Prostate gland (tissue), 2 donors: ENCODE measurements around the gene TAF8. TPM values are rescaled to one million over a fixed set of nuclear protein-coding genes. Genes with fewer than 3 reads are reported as not detected.

Experiments used
- DNase-seq: peaks from one replicate; pipeline ENCODE4 v3.0.0-alpha.2; 2019; ENCODE audit warnings: low spot score
- H3K27ac ChIP-seq, 2 donors: fragments of 200-600 bp; sonication (generic); 2 replicates each; pipeline ENCODE4 v1.5.1; 2017 to 2019
- H3K27me3 ChIP-seq: fragments of 200-600 bp; sonication (generic); replicated peaks from 2 replicates; pipeline ENCODE4 v1.5.1; 2019; ENCODE audit not compliant: insufficient read depth
- H3K36me3 ChIP-seq, 2 donors: fragments of 200-600 bp; sonication (generic); 1 replicate in 1 of 2; 2 replicates in 1 of 2; pipeline versions ENCODE4 v1.5.1 to v1.8.1; 2017 to 2019
- H3K4me1 ChIP-seq: fragments of 200-600 bp; sonication (generic); replicated peaks from 2 replicates; pipeline ENCODE4 v1.5.1; 2019
- H3K4me3 ChIP-seq, 2 donors: fragments of 200-600 bp; sonication (generic); 2 replicates each; pipeline ENCODE4 v1.5.1; 2017 to 2019
- H3K9me3 ChIP-seq: fragments of 200-600 bp; sonication (generic); 2 replicates; pipeline ENCODE4 v1.5.1; 2017
- CTCF ChIP-seq, 4 experiments: fragments of 200-600 bp in 2 of 4; fragments of 450-650 bp in 2 of 4; sonication (generic) in 2 of 4; IDR thresholded peaks; 1 replicate in 3 of 4; 2 replicates in 1 of 4; pipeline ENCODE4 v1.5.1; 2016 to 2019; ENCODE audit warnings: antibody characterized with exemption in 4 of 4, mild to moderate bottlenecking in 2 of 4, moderate library complexity in 2 of 4
- POLR2A ChIP-seq: fragments of 450-650 bp; IDR thresholded peaks from one replicate; pipeline ENCODE4 v1.6.1; 2016; ENCODE audit warnings: antibody characterized with exemption, mild to moderate bottlenecking
- POLR2AphosphoS5 ChIP-seq: sonication (generic); formaldehyde crosslinking; IDR thresholded peaks from one replicate; pipeline ENCODE4 v1.6.1; 2017; ENCODE audit warnings: antibody characterized with exemption
- WGBS: methylation state at CpG from one replicate; pipeline ENCODE4 v1.1.5; 2018; 5-methylcytosine and 5-hydroxymethylcytosine counted together
- intact Hi-C: fragments of 100-400 bp; cut with DNase I; formaldehyde crosslinking; loops from one replicate; pipeline ENCODE4 v1.14.2; 2022
- total RNA-seq, 2 donors: library from RNA; depleted of rRNA; stranded (reverse); fragments of >200 nt; gene quantifications; one replicate each; pipeline ENCODE4 v1.1.0, GENCODE V29; 2016

Gene TAF8
- total RNA-seq, 2 donors from 2014 or later: 35.4 to 42.5 TPM

DNA sequence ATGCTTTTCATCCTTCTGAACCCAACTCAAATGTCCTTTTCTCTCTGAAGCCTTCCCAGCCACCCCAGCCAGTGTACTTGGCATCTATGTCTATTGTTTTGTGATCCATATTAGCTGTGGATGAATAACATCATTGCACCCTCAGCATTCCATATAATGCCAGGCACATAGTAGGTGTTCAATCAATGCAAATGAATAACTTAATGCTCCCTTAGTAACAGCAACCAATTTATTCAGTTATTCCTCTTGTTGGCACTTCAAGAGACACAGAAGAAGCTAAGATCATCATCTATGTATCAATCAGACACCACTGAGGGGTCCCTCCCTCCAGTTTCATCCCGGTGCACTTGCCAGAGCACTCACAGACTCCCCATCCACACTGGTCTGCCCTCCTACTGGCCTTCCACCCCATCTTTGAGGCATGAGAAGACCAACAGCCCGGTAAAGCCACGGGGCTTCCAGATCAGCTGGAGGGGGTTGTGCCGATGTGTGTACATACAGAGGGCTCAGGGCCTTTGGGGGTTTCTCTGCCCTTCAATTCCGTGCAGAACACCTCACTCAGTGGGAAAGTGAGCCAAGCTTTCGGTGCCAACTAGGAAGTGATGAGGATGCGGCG, 2.4 kb upstream of the TAF8 start:
- H3K27ac ChIP-seq: peak overlapping the region; percentile 90 to 92
- DNase-seq: no peak
- peak overlapping the region; percentile 72 to 77 for H3K4me3 ChIP-seq
- peaks cover 36% of the 10 kb centered on the region for H3K4me1 ChIP-seq
- 7% methylated on average over 8 of the region's 8 CpGs for WGBS
- H3K9me3 ChIP-seq: no peaks in the 10 kb centered on the region
- no peaks in the 10 kb centered on the region for H3K27me3 ChIP-seq
- intact Hi-C loops: no loop called here
- H3K36me3 ChIP-seq: no peaks in the 10 kb centered on the region
- TF ChIP-seq CTCF (IDR thresholded peaks at IDR 0.05) (no peak), POLR2A (no peak), POLR2AphosphoS5 (no peak)

DNA sequence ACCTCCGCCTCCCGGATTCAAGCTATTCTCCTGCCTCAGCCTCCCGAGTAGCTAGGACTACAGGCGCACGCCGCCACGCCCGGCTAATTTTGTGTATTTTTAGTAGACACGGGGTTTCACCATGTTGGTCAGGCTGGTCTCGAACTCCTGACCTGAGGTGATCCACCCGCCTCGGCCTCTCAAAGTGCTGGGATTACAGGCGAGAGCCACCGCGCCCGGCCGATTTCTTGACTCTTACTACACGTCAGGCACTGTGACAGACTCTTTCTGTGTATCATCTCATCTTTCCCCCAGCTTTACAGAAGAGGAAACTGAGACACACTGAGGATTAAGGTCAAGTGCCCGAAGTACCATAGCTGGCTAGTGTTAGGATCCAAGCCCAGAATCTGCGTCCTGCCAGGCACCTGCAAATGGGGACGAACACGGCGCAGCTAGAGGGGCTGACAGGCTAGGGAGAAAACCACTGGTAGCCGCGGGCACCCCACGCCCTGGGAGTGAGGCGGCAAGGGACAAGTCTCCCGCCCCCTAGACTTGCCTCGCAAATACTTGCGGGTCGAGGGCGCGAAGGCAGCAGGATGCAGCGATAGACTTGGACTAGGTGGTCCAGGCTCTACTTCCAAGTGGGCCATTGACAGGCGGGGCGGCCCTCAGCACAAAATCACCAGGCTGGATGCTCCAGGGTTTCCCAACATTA, 1.1 kb upstream of the TAF8 start:
- Histone ChIP-seq H3K27ac (peak overlapping the region; percentile 90 to 92), H3K27me3 (no peaks in the 10 kb centered on the region), H3K4me1 (peaks cover 29% of the 10 kb centered on the region), H3K4me3 (peak overlapping the region; percentile 72 to 77), H3K9me3 (no peaks in the 10 kb centered on the region), H3K36me3 (no peaks in the 10 kb centered on the region)
- no peak for TF ChIP-seq CTCF (IDR thresholded peaks at IDR 0.05)
- no peak for TF ChIP-seq POLR2A
- TF ChIP-seq POLR2AphosphoS5: no peak
- DNase-seq: peak; percentile 15
- 54% methylated on average over 36 of the region's 36 CpGs for WGBS
- intact Hi-C loops: no loop called here

DNA sequence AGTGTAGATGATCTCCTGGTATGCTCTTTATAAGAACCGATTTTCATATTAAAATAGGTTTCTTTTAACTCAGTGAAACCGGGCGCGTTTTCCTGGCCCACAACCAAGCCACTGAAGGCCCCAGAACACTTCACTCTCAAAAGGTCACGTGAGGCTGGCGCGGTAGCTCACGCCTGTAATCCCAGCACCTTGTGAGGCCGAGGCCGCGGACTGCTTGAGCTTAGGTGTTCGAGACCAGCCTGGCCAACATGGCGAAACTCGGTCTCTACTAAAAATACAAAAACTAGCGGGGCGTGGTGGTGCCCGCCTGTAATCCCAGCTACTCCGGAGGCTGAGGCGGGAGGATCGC, 402 bp upstream of the TAF8 start:
- Histone ChIP-seq H3K4me3 (peak overlapping the region; percentile 54 to 61), H3K27ac (peak overlapping the region; percentile 89 to 92), H3K27me3 (no peaks in the 10 kb centered on the region), H3K9me3 (no peaks in the 10 kb centered on the region), H3K4me1 (peaks cover 26% of the 10 kb centered on the region), H3K36me3 (no peaks in the 10 kb centered on the region)
- 49% methylated on average over 15 of the region's 20 CpGs for WGBS
- TF ChIP-seq CTCF (IDR thresholded peaks at IDR 0.05): no peak
- no peak for TF ChIP-seq POLR2AphosphoS5
- no peak for TF ChIP-seq POLR2A
- intact Hi-C loops: no loop called here
- DNase-seq: peak; percentile 23

DNA sequence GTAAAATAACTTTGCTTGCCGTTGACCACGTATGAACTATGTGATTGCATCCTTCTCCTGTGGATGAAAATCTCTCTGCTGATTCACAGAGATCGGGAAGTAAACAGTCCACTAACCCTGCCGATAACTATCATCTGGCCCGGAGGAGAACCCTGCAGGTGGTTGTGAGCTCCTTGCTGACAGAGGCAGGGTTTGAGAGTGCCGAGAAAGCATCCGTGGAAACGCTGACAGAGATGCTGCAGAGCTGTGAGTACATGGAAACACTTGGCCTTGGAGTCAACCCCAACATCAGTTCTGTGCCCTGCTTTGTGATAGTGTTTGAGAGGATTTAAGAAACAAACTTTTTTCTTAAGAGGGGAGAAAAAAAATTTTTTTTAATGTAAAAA, 937 bp downstream of the TAF8 start:
- peak overlapping the region in 1 of 2 donors; percentile 89 for H3K27ac ChIP-seq
- no peaks in the 10 kb centered on the region for H3K9me3 ChIP-seq
- H3K36me3 ChIP-seq: peaks cover 0 to 3% of the 10 kb centered on the region in 2 donors
- TF ChIP-seq POLR2A (no peak), CTCF (IDR thresholded peaks at IDR 0.05) (no peak), POLR2AphosphoS5 (no peak)
- H3K4me1 ChIP-seq: peaks cover 17% of the 10 kb centered on the region
- 18% methylated on average over 8 of the region's 8 CpGs for WGBS
- no peak for DNase-seq
- H3K27me3 ChIP-seq: no peaks in the 10 kb centered on the region
- intact Hi-C loops: no loop called here
- H3K4me3 ChIP-seq: peak overlapping the region; percentile 54 to 61

DNA sequence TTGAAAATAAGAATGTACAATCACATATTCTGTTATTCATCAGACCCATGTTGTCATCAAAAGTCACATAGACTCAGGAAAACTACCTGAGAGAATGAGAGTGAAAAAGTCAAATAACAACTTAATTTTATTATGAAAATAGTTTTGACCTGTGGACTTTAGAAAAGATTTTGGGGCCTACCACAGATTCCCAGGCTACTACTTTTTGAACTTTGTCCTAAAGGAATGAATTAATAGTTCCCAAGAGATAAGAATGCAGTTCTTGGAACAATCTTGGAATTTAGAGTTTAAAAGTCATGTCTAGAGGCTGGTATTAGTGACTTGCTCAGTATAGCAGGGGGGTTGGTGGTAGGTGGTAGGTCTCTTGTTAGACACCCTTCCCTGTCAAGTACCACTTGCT, 3.3 kb downstream of the TAF8 start:
- Histone ChIP-seq H3K27ac (no peak overlapping the region), H3K4me3 (no peak overlapping the region), H3K27me3 (no peaks in the 10 kb centered on the region), H3K36me3 (peaks cover 3 to 11% of the 10 kb centered on the region in 2 donors), H3K4me1 (peaks cover 4% of the 10 kb centered on the region), H3K9me3 (no peaks in the 10 kb centered on the region)
- no peak for TF ChIP-seq CTCF (IDR thresholded peaks at IDR 0.05)
- no peak for TF ChIP-seq POLR2AphosphoS5
- no peak for TF ChIP-seq POLR2A
- intact Hi-C loops: no loop called here
- DNase-seq: no peak
